H9 (cell line): Measurements from ENCODE around the gene NCOA4. TPM values are rescaled to one million over a fixed set of nuclear protein-coding genes. Genes with fewer than 3 reads are reported as not detected.

ENCODE experiments used
- DNase-seq: peaks from one replicate; pipeline ENCODE4 v3.0.0-alpha.2; 2017
- H2AFZ ChIP-seq: one replicate; pipeline ENCODE4 v1.6.1; 2013; ENCODE audit warnings: mild to moderate bottlenecking, low read length, control low read depth, moderate library complexity
- H2AK5ac ChIP-seq: 2 replicates; pipeline ENCODE4 v1.6.1; 2013; ENCODE audit warnings: low read length, control low read depth, mixed read lengths; ENCODE audit not compliant: insufficient read length
- H2BK120ac ChIP-seq: one replicate; pipeline ENCODE4 v1.6.1; 2013; ENCODE audit warnings: low read depth, mild to moderate bottlenecking, low read length, control low read depth, inconsistent platforms; ENCODE audit not compliant: poor library complexity, severe bottlenecking
- H2BK12ac ChIP-seq: 2 replicates; pipeline ENCODE4 v1.6.1; 2013; ENCODE audit warnings: low read length, control low read depth, mixed read lengths, low read depth; ENCODE audit not compliant: insufficient read length
- H2BK15ac ChIP-seq: 2 replicates; pipeline ENCODE4 v1.6.1; 2013; ENCODE audit warnings: low read depth, low read length, control low read depth
- H2BK20ac ChIP-seq: one replicate; pipeline ENCODE4 v1.6.1; 2013; ENCODE audit warnings: low read depth, mild to moderate bottlenecking, low read length, control low read depth, inconsistent platforms; ENCODE audit not compliant: poor library complexity, severe bottlenecking
- H2BK5ac ChIP-seq: 2 replicates; pipeline ENCODE4 v1.6.1; 2013; ENCODE audit warnings: low read length, control low read depth, mixed read lengths; ENCODE audit not compliant: insufficient read length
- H3K14ac ChIP-seq: 2 replicates; pipeline ENCODE4 v1.6.1; 2013; ENCODE audit warnings: low read length, control low read depth; ENCODE audit not compliant: insufficient read depth
- H3K18ac ChIP-seq: 2 replicates; pipeline ENCODE4 v1.6.1; 2013; ENCODE audit warnings: low read depth, mild to moderate bottlenecking, mixed read lengths, low read length, control low read depth; ENCODE audit not compliant: insufficient read length
- H3K23ac ChIP-seq: 2 replicates; pipeline ENCODE4 v1.6.1; 2013; ENCODE audit warnings: low read length, control low read depth, mixed read lengths, low read depth; ENCODE audit not compliant: insufficient read length
- H3K23me2 ChIP-seq: 2 replicates; pipeline ENCODE4 v1.6.1; 2013; ENCODE audit warnings: low read depth, mild to moderate bottlenecking, mixed read lengths, low read length, control low read depth; ENCODE audit not compliant: insufficient read length, poor library complexity, severe bottlenecking
- H3K27ac ChIP-seq: 2 replicates; pipeline ENCODE4 v1.5.1; 2013; ENCODE audit warnings: low read length, control low read depth, mixed read lengths, low read depth; ENCODE audit not compliant: insufficient read length
- H3K27me3 ChIP-seq: 2 replicates; pipeline ENCODE4 v1.6.1; 2013; ENCODE audit warnings: low read length, control low read depth, inconsistent platforms; ENCODE audit not compliant: insufficient read depth
- H3K4ac ChIP-seq: 2 replicates; pipeline ENCODE4 v1.6.1; 2013; ENCODE audit warnings: low read depth, mild to moderate bottlenecking, control low read depth, inconsistent platforms, low read length, moderate library complexity
- H3K4me1 ChIP-seq: 2 replicates; pipeline ENCODE4 v1.6.1; 2013; ENCODE audit warnings: low read length, control low read depth, inconsistent platforms; ENCODE audit not compliant: insufficient read depth
- H3K4me2 ChIP-seq: 2 replicates; pipeline ENCODE4 v1.6.1; 2013; ENCODE audit warnings: low read length, control low read depth, mixed read lengths; ENCODE audit not compliant: insufficient read length, insufficient read depth
- H3K56ac ChIP-seq: 2 replicates; pipeline ENCODE4 v1.6.1; 2013; ENCODE audit warnings: low read depth, mild to moderate bottlenecking, mixed read lengths, low read length, control low read depth; ENCODE audit not compliant: insufficient read length
- H3K79me1 ChIP-seq: 2 replicates; pipeline ENCODE4 v1.6.1; 2013; ENCODE audit warnings: low read depth, mild to moderate bottlenecking, moderate library complexity, low read length, control low read depth, inconsistent platforms; ENCODE audit not compliant: insufficient read depth, poor library complexity, severe bottlenecking
- H3K79me2 ChIP-seq: 2 replicates; pipeline ENCODE4 v1.6.1; 2013; ENCODE audit warnings: low read length, control low read depth, inconsistent platforms; ENCODE audit not compliant: insufficient read depth
- H3K9ac ChIP-seq: 2 replicates; pipeline ENCODE4 v1.6.1; 2013; ENCODE audit warnings: low read length, control low read depth, mixed read lengths; ENCODE audit not compliant: insufficient read length; ENCODE audit errors: extremely low read depth
- H3K9me3 ChIP-seq: one replicate; pipeline ENCODE4 v1.6.1; 2013; ENCODE audit warnings: low read depth, low read length, inconsistent platforms; ENCODE audit not compliant: control insufficient read depth
- H3T11ph ChIP-seq: one replicate; pipeline ENCODE4 v1.6.1; 2013; ENCODE audit warnings: mild to moderate bottlenecking, low read length, control low read depth, inconsistent platforms
- H4K20me1 ChIP-seq: one replicate; pipeline ENCODE4 v1.6.1; 2013; ENCODE audit not compliant: control insufficient read depth, insufficient read length, insufficient read depth
- H4K5ac ChIP-seq: 2 replicates; pipeline ENCODE4 v1.6.1; 2013; ENCODE audit warnings: low read depth, mild to moderate bottlenecking, mixed read lengths, low read length, control low read depth; ENCODE audit not compliant: insufficient read length
- H4K8ac ChIP-seq: replicated peaks from 2 replicates; pipeline ENCODE4 v1.6.1; 2013; ENCODE audit warnings: low read length, control low read depth, mixed read lengths, low read depth; ENCODE audit not compliant: insufficient read length
- H4K91ac ChIP-seq: 2 replicates; pipeline ENCODE4 v1.6.1; 2013; ENCODE audit warnings: low read depth, mild to moderate bottlenecking, moderate library complexity, mixed read lengths, low read length, control low read depth; ENCODE audit not compliant: insufficient read length
- H3K27ac Mint-ChIP-seq, 3 experiments: 2 replicates in 2 of 3; 3 replicates in 1 of 3; pipeline ENCODE4 v1.8.0; 2020 to 2021; ENCODE audit warnings: mixed read lengths in 3 of 3, mild to moderate bottlenecking in 1 of 3, moderate library complexity in 1 of 3
- H3K27me3 Mint-ChIP-seq: 2 replicates; pipeline ENCODE4 v1.8.0; 2021; ENCODE audit warnings: low read depth, mild to moderate bottlenecking, moderate library complexity, mixed read lengths
- H3K36me3 Mint-ChIP-seq, 3 experiments: 2 replicates in 2 of 3; 3 replicates in 1 of 3; pipeline ENCODE4 v1.8.0; 2020 to 2021; ENCODE audit warnings: low read depth in 3 of 3, mixed read lengths in 3 of 3; ENCODE audit not compliant: insufficient read depth in 1 of 3
- H3K4me1 Mint-ChIP-seq, 2 experiments: 2 replicates each; pipeline ENCODE4 v1.8.0; 2020; ENCODE audit warnings: mixed read lengths in 2 of 2
- H3K4me3 Mint-ChIP-seq, 2 experiments: 2 replicates in 1 of 2; 3 replicates in 1 of 2; pipeline ENCODE4 v1.8.0; 2020 to 2021; ENCODE audit warnings: mild to moderate bottlenecking in 2 of 2, mixed read lengths in 2 of 2, moderate library complexity in 1 of 2
- H3K9me3 Mint-ChIP-seq, 2 experiments: 2 replicates in 1 of 2; 3 replicates in 1 of 2; pipeline ENCODE4 v1.8.0; 2020; ENCODE audit warnings: mild to moderate bottlenecking in 2 of 2, mixed read lengths in 2 of 2, moderate library complexity in 1 of 2
- WGBS: extraction: QIAGEN DNeasy Blood & Tissue Kit; methylation state at CpG from one replicate; pipeline ENCODE4 v1.1.7; 2013; ENCODE audit warnings: missing lambda C conversion rate, low lambda C conversion rate, mixed read lengths; ENCODE audit not compliant: insufficient read length; ENCODE audit errors: extremely low coverage; 5-methylcytosine and 5-hydroxymethylcytosine counted together
- total RNA-seq: library from RNA; stranded (reverse); gene quantifications from 2 replicates; pipeline ENCODE4 v1.2.1, GENCODE V29; 2021
- TF ChIP-seq, protein P1 (sequence below): fragments of 200-600 bp; sonication (generic); conservative IDR thresholded peaks from 3 replicates; pipeline ENCODE4 v1.8.0; 2021; ENCODE audit warnings: antibody characterized with exemption, mild to moderate bottlenecking

The NCOA4 gene
- total RNA-seq, 1 experiment from 2014 or later: 83.3 TPM

DNA sequence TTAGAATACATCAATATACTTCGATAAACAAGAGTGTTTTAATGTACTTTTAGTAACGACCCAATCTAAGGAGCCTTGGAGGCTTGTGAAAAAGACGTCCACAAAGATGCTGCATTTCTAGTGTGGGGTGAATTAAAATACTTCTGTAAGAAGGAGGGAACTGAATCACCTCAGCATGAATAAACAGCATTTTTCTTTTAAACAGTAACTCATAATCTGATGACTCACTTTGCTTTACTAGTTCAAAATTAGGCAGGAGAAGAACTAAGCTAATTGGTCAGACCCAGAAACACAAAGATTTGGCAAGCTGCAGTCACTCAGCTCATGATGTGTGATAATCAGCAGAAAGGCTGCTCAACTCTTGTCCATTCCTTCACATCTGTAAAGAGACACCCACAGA is 24.2 kb downstream of the NCOA4 start:
- H3K14ac ChIP-seq: no peak overlapping the region
- H3K18ac ChIP-seq: no peak overlapping the region
- H3K23me2 ChIP-seq: no peaks in the 10 kb centered on the region
- H3K4me1 ChIP-seq: no peaks in the 10 kb centered on the region
- no CpG with 5 or more reads among the region's 3 CpGs for WGBS
- no peaks in the 10 kb centered on the region for H4K20me1 ChIP-seq
- H2BK12ac ChIP-seq: no peak overlapping the region
- Mint-ChIP-seq H3K36me3 (peaks cover 32 to 82% (median 47%) of the 10 kb centered on the region in 3 experiments; a peak in 6 of 7 replicates), H3K9me3 (no peaks in the 10 kb centered on the region), H3K27ac (peak overlapping the region in 1 of 3 experiments; percentile 71; a peak in 1 of 7 replicates), H3K4me3 (no peak overlapping the region), H3K4me1 (no peaks in the 10 kb centered on the region), H3K27me3 (no peaks in the 10 kb centered on the region)
- no peak overlapping the region for H3K27ac ChIP-seq
- no peak overlapping the region for H3T11ph ChIP-seq
- H2BK15ac ChIP-seq: no peak overlapping the region
- DNase-seq: no peak
- H2BK5ac ChIP-seq: no peak overlapping the region
- no peak overlapping the region for H4K8ac ChIP-seq
- H2AFZ ChIP-seq: no peak overlapping the region
- no peak overlapping the region for H3K23ac ChIP-seq
- no peak overlapping the region for H2BK20ac ChIP-seq
- no peaks in the 10 kb centered on the region for H3K9me3 ChIP-seq
- no peak overlapping the region for H4K5ac ChIP-seq
- no peak overlapping the region for H3K4ac ChIP-seq
- no peaks in the 10 kb centered on the region for H3K79me2 ChIP-seq
- H3K9ac ChIP-seq: no peak overlapping the region
- no peak overlapping the region for H4K91ac ChIP-seq
- H3K27me3 ChIP-seq: no peaks in the 10 kb centered on the region
- H2AK5ac ChIP-seq: no peak overlapping the region
- TF ChIP-seq, protein P1, sequence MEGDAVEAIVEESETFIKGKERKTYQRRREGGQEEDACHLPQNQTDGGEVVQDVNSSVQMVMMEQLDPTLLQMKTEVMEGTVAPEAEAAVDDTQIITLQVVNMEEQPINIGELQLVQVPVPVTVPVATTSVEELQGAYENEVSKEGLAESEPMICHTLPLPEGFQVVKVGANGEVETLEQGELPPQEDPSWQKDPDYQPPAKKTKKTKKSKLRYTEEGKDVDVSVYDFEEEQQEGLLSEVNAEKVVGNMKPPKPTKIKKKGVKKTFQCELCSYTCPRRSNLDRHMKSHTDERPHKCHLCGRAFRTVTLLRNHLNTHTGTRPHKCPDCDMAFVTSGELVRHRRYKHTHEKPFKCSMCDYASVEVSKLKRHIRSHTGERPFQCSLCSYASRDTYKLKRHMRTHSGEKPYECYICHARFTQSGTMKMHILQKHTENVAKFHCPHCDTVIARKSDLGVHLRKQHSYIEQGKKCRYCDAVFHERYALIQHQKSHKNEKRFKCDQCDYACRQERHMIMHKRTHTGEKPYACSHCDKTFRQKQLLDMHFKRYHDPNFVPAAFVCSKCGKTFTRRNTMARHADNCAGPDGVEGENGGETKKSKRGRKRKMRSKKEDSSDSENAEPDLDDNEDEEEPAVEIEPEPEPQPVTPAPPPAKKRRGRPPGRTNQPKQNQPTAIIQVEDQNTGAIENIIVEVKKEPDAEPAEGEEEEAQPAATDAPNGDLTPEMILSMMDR: no peak
- H3K4me2 ChIP-seq: no peak overlapping the region
- H3K79me1 ChIP-seq: no peaks in the 10 kb centered on the region
- H2BK120ac ChIP-seq: no peak overlapping the region
- no peak overlapping the region for H3K56ac ChIP-seq
